ENCODE measurements around the gene CADM2. TPM values are rescaled to one million over a fixed set of nuclear protein-coding genes. Genes with fewer than 3 reads are reported as not detected.

CADM2 gene
- total and polyA plus RNA-seq, 8 donors = 0.28 to 4.6 (median 0.42) TPM

- ATAC-seq (no peak), DNase-seq (no peak), FAIRE-seq (no peak)
- intact Hi-C loops (cut with DNase I) = no loop called here
- no peaks in the 10 kb centered on the region for H3K4me1 ChIP-seq
- H3K9me3 ChIP-seq = peaks cover 0 to 2% (median 0%) of the 10 kb centered on the region in 4 donors
- H3K27me3 ChIP-seq = no peaks in the 10 kb centered on the region
- H3K27ac ChIP-seq = no peak overlapping the region
- H3K4me3 ChIP-seq = no peak overlapping the region
- WGBS, 2 donors = 57 to 60% methylated on average over 2 of the region's 2 CpGs
- TF ChIP-seq CTCF (IDR thresholded peaks at IDR 0.05) = no peak
- H3K36me3 ChIP-seq = no peaks in the 10 kb centered on the region
Measured at GRCh38 chr3:85075663-85076062, 116.9 kb downstream of the CADM2 start.

- FAIRE-seq (no peak), DNase-seq (no peak), ATAC-seq (no peak)
- no peak for TF ChIP-seq CTCF (IDR thresholded peaks at IDR 0.05)
- H3K4me3 ChIP-seq = no peak overlapping the region
- intact Hi-C loops (cut with DNase I) = no loop called here
- no peaks in the 10 kb centered on the region for H3K4me1 ChIP-seq
- H3K27ac ChIP-seq = no peak overlapping the region
- H3K27me3 ChIP-seq = no peaks in the 10 kb centered on the region
- no peaks in the 10 kb centered on the region for H3K36me3 ChIP-seq
- WGBS, 2 donors = 79% methylated on average over 1 of the region's 1 CpG
- peaks cover 0 to 2% (median 0%) of the 10 kb centered on the region in 4 donors for H3K9me3 ChIP-seq
Measured at GRCh38 chr3:85077018-85077417, 118.2 kb downstream of the CADM2 start.

- H3K9me3 ChIP-seq = no peaks in the 10 kb centered on the region
- FAIRE-seq (no peak), ATAC-seq (no peak), DNase-seq (peak in 1 of 6 donors; percentile 7)
- H3K27ac ChIP-seq = no peak overlapping the region
- H3K4me1 ChIP-seq = no peaks in the 10 kb centered on the region
- intact Hi-C loops (cut with DNase I) = no loop called here
- no peak overlapping the region for H3K4me3 ChIP-seq
- no peak for TF ChIP-seq CTCF (IDR thresholded peaks at IDR 0.05)
- H3K36me3 ChIP-seq = no peaks in the 10 kb centered on the region
- 38 to 43% methylated on average over 8 of the region's 8 CpGs for WGBS, 2 donors
- H3K27me3 ChIP-seq = no peaks in the 10 kb centered on the region
Measured at GRCh38 chr3:85081191-85081906, 122.6 kb downstream of the CADM2 start.

GRCh38 chr3:85090495-85090894, 131.7 kb downstream of the CADM2 start:
- Histone ChIP-seq H3K9me3 (no peaks in the 10 kb centered on the region), H3K4me3 (no peak overlapping the region), H3K36me3 (no peaks in the 10 kb centered on the region), H3K27me3 (no peaks in the 10 kb centered on the region), H3K4me1 (no peaks in the 10 kb centered on the region), H3K27ac (no peak overlapping the region)
- ATAC-seq (no peak), FAIRE-seq (no peak), DNase-seq (no peak)
- WGBS, 2 donors = 73 to 89% methylated on average over 6 of the region's 6 CpGs
- TF ChIP-seq CTCF (IDR thresholded peaks at IDR 0.05) = no peak
- intact Hi-C loops (cut with DNase I) = no loop called here

- intact Hi-C loops (cut with DNase I) = no loop called here
- no peak overlapping the region for H3K27ac ChIP-seq
- no peak overlapping the region for H3K4me3 ChIP-seq
- H3K27me3 ChIP-seq = no peaks in the 10 kb centered on the region
- no peak for DNase-seq
- no peak for FAIRE-seq
- no peaks in the 10 kb centered on the region for H3K9me3 ChIP-seq
- no peaks in the 10 kb centered on the region for H3K4me1 ChIP-seq
- no peak for ATAC-seq
- no peak for TF ChIP-seq CTCF (IDR thresholded peaks at IDR 0.05)
- WGBS, 2 donors = 33 to 62% methylated on average over 2 of the region's 2 CpGs
- H3K36me3 ChIP-seq = no peaks in the 10 kb centered on the region
Measured at GRCh38 chr3:85100316-85100715, 141.5 kb downstream of the CADM2 start.

All from pancreas (tissue), 10 donors.